ENCODE results near the gene GABRG3. TPM values are rescaled to one million over a fixed set of nuclear protein-coding genes. Genes with fewer than 3 reads are reported as not detected.

Gene GABRG3
- total and polyA plus RNA-seq, 2 of the 4 experiments (the other 2 are of a cell fraction), result not detected

DNA sequence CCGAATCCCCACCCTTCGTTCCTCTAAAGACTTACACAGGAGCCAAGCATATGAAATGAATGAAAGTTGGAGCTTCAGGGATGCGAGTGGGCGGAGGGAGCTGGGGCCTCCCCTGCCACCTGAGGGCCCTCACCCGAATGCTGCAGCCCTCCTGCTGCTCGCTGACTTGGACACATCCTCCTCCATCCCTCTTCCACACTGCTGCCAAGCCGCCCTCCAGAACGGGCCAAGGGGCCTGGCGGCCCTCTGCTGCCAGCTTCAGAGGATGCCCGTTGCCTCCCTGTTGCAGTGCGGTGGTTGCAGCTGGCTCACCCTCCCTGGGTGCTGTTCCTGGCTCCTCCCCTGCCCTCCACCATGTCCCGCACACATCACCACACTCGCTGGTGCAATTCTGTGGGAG is 71.2 kb downstream of the GABRG3 start:
- Histone ChIP-seq H4K91ac (ENCODE audit: insufficient read depth, low read depth, low read length) (no peak overlapping the region), H3K14ac (replicated peaks; ENCODE audit: low read depth, low read length) (no peak overlapping the region), H4K8ac (ENCODE audit: low read depth in 2 of 2, low read length in 2 of 2) (no peak overlapping the region), H3K9me3 (ENCODE audit: control insufficient read depth, insufficient read depth, low read length) (peaks cover 23% of the 10 kb centered on the region), H3K27me3 (ENCODE audit: control insufficient read depth, insufficient read depth, low read length) (no peaks in the 10 kb centered on the region), H2AK5ac (ENCODE audit: low read depth, low read length) (no peak overlapping the region), H2BK120ac (ENCODE audit: low read depth, low read length) (no peak overlapping the region), H3K9me1 (ENCODE audit: insufficient read depth, low read length) (no peaks in the 10 kb centered on the region), H4K20me1 (ENCODE audit: insufficient read depth, low read length) (no peaks in the 10 kb centered on the region), H2BK15ac (ENCODE audit: low read depth, low read length) (no peak overlapping the region), H3K9ac (ENCODE audit: low read depth, low read length) (no peak overlapping the region), H3K36me3 (ENCODE audit: control insufficient read depth, insufficient read depth, low read length) (no peaks in the 10 kb centered on the region), H3K4me1 (ENCODE audit: control insufficient read depth, insufficient read depth, low read length) (no peaks in the 10 kb centered on the region), H3K4me3 (ENCODE audit: insufficient read depth, low read depth, low read length) (no peak overlapping the region), H4K5ac (ENCODE audit: low read depth, low read length) (no peak overlapping the region), H2BK20ac (ENCODE audit: low read depth, low read length) (no peak overlapping the region), H3K4me2 (ENCODE audit: low read depth, low read length) (no peak overlapping the region), H2AFZ (replicated peaks; ENCODE audit: low read length, poor library complexity) (no peak overlapping the region), H3K23ac (ENCODE audit: low read depth, low read length) (no peak overlapping the region), H3K79me1 (ENCODE audit: low read depth in 1 of 2, low read length in 2 of 2) (no peaks in the 10 kb centered on the region), H3K27ac (ENCODE audit: insufficient read depth, low read length) (no peak overlapping the region), H3K4ac (ENCODE audit: low read depth, low read length) (no peak overlapping the region), H2AK9ac (replicated peaks; ENCODE audit: low read depth, low read length, poor library complexity) (no peak overlapping the region), H3K56ac (ENCODE audit: extremely low read depth, insufficient read depth, low read length) (no peak overlapping the region), H2BK5ac (ENCODE audit: low read depth, low read length, poor library complexity, severe bottlenecking) (no peak overlapping the region), H3K18ac (ENCODE audit: low read depth, low read length) (no peak overlapping the region)
- WGBS, 2 experiments (ENCODE audit: extremely low coverage in 2 of 2, insufficient read length in 1 of 2), result 83% methylated on average over 7 of the region's 13 CpGs; no CpG with 5 or more reads in 1 of the 2 experiments
- in situ Hi-C loops (cut with MboI; ENCODE audit: low sequenced_read_pairs), result no loop called here
- ChIA-PET POLR2A (ENCODE audit: unreplicated experiment) (no interaction called here), CTCF (no interaction called here)
- no TSS peak for BruUV-seq (replicated peaks)
- TF ChIP-seq, protein P1, sequence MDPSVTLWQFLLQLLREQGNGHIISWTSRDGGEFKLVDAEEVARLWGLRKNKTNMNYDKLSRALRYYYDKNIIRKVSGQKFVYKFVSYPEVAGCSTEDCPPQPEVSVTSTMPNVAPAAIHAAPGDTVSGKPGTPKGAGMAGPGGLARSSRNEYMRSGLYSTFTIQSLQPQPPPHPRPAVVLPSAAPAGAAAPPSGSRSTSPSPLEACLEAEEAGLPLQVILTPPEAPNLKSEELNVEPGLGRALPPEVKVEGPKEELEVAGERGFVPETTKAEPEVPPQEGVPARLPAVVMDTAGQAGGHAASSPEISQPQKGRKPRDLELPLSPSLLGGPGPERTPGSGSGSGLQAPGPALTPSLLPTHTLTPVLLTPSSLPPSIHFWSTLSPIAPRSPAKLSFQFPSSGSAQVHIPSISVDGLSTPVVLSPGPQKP (IDR thresholded peaks at IDR 0.05; ENCODE audit: borderline replicate concordance, low read depth, low read length), result no peak
- dilution Hi-C loops (cut with HindIII; ENCODE audit: low sequenced_read_pairs, unreplicated experiment), result no loop called here
- intact Hi-C loops (cut with micrococcal nuclease), result no loop called here
- DNase-seq (no peak), ATAC-seq (ENCODE audit: low read depth) (no peak)

Data from IMR-90 (cell line).